ENCODE data around the gene ADAMTSL1. TPM values are rescaled to one million over a fixed set of nuclear protein-coding genes. Genes with fewer than 3 reads are reported as not detected.

Gene ADAMTSL1
- total and polyA plus RNA-seq, 2 of the 13 experiments (the other 11 are each of a cell fraction or from before 2014, with no cell fraction given): not detected

DNA sequence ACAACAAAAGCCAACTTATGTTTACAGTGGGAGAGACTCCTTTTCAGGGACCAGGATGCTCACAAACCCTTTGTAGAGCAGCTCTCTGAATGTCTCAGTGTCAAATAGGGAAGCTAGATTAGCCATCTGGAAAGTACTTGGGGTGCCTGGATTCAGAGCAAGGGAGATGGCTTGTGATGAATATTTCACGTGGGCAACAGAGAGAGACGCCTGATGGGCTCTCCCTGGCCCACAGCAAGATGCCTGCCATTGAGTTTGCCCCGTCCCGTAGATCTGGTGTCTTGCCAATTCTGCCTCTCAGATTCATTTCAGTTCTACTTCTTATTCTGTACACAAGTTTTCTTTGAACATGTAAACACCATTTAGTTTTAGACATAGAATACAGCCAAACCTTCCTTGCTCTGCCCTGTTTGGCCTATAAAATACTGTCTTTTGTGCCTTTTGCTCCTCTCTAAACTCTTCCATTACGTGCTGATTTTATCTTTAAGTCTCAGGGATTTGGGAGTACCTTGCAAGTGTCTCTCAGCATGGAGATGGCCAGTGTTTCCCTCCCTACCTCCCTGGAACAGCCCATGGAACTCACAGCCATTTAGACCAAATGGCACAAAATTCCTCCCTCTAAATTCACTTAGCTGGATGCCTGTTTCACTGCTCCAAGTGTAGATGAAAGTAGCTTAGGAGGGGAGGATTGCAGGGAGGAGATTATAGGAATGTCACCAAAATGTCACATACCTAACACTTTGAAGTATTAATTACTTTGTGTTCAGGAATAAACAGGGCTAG, 324.7 kb downstream of the ADAMTSL1 start:
- Histone ChIP-seq H3K4me2 (ENCODE audit: low read depth, low read length) (no peak overlapping the region), H4K20me1 (ENCODE audit: insufficient read depth, low read length) (no peaks in the 10 kb centered on the region), H3K4me1 (ENCODE audit: insufficient read depth, low read length) (no peaks in the 10 kb centered on the region), H3K9me3 (ENCODE audit: low read length) (no peaks in the 10 kb centered on the region), H3K27me3 (ENCODE audit: control insufficient read depth in 1 of 2, insufficient read depth in 2 of 2, low read length in 2 of 2) (no peaks in the 10 kb centered on the region; a peak in 1 of 5 replicates), H2AFZ (ENCODE audit: low read length) (no peak overlapping the region), H3K79me2 (ENCODE audit: insufficient read depth, low read length) (no peaks in the 10 kb centered on the region), H3K27ac (ENCODE audit: extremely low read length, insufficient read depth, low read length) (no peak overlapping the region), H3K4me3 (replicated peaks in 1 of 3; ENCODE audit: insufficient read depth in 1 of 3, low read depth in 2 of 3, low read length in 3 of 3) (no peak overlapping the region), H3K9ac (ENCODE audit: insufficient read depth, low read depth, low read length) (no peak overlapping the region), H3K36me3 (replicated peaks in 1 of 2; ENCODE audit: control insufficient read depth in 1 of 2, insufficient read depth in 2 of 2, low read length in 2 of 2) (no peaks in the 10 kb centered on the region)
- CTCF ChIA-PET (ENCODE audit: low intra/inter-chr PET ratio, low total read pairs): no interaction called here
- WGBS (ENCODE audit: low lambda C conversion rate): 4% methylated on average over 5 of the region's 5 CpGs
- POLR2A ChIA-PET: no interaction called here
- FAIRE-seq (no peak), DNase-seq (ENCODE audit: low spot score) (no peak), ATAC-seq (no peak)
- in situ Hi-C loops (cut with HindIII; ENCODE audit: extremely low pct_ligation_motif_present, low pct_unique_long_range_greater_than_20kb) (no loop called here), intact Hi-C loops (cut with micrococcal nuclease; ENCODE audit: unreplicated experiment) (loop anchor here (10.0 kb wide), 1 partner anchor 226 kb away; no protein-coding TSS in a partner anchor)
- no TSS peak for BruUV-seq (replicated peaks)
- TF ChIP-seq KDM3A (CRISPR knock-in tag; IDR thresholded peaks at IDR 0.05; ENCODE audit: low read depth): no peak
- no peak for TF ChIP-seq MIER2 (CRISPR knock-in tag; IDR thresholded peaks at IDR 0.05)
- no peak for TF ChIP-seq ZNF251 (CRISPR knock-in tag; IDR thresholded peaks at IDR 0.05)
- TF ChIP-seq, protein P1, sequence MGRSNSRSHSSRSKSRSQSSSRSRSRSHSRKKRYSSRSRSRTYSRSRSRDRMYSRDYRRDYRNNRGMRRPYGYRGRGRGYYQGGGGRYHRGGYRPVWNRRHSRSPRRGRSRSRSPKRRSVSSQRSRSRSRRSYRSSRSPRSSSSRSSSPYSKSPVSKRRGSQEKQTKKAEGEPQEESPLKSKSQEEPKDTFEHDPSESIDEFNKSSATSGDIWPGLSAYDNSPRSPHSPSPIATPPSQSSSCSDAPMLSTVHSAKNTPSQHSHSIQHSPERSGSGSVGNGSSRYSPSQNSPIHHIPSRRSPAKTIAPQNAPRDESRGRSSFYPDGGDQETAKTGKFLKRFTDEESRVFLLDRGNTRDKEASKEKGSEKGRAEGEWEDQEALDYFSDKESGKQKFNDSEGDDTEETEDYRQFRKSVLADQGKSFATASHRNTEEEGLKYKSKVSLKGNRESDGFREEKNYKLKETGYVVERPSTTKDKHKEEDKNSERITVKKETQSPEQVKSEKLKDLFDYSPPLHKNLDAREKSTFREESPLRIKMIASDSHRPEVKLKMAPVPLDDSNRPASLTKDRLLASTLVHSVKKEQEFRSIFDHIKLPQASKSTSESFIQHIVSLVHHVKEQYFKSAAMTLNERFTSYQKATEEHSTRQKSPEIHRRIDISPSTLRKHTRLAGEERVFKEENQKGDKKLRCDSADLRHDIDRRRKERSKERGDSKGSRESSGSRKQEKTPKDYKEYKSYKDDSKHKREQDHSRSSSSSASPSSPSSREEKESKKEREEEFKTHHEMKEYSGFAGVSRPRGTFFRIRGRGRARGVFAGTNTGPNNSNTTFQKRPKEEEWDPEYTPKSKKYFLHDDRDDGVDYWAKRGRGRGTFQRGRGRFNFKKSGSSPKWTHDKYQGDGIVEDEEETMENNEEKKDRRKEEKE (IDR thresholded peaks at IDR 0.05): no peak
- TF ChIP-seq NCOA5 (CRISPR knock-in tag; IDR thresholded peaks at IDR 0.05): no peak
- TF ChIP-seq, protein P2, sequence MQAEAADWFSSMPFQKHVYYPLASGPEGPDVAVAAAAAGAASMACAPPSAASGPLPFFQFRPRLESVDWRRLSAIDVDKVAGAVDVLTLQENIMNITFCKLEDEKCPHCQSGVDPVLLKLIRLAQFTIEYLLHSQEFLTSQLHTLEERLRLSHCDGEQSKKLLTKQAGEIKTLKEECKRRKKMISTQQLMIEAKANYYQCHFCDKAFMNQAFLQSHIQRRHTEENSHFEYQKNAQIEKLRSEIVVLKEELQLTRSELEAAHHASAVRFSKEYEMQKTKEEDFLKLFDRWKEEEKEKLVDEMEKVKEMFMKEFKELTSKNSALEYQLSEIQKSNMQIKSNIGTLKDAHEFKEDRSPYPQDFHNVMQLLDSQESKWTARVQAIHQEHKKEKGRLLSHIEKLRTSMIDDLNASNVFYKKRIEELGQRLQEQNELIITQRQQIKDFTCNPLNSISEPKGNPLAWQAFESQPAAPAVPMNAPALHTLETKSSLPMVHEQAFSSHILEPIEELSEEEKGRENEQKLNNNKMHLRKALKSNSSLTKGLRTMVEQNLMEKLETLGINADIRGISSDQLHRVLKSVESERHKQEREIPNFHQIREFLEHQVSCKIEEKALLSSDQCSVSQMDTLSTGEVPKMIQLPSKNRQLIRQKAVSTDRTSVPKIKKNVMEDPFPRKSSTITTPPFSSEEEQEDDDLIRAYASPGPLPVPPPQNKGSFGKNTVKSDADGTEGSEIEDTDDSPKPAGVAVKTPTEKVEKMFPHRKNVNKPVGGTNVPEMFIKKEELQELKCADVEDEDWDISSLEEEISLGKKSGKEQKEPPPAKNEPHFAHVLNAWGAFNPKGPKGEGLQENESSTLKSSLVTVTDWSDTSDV (CRISPR knock-in tag; IDR thresholded peaks at IDR 0.05): no peak
- TF ChIP-seq, protein P3, sequence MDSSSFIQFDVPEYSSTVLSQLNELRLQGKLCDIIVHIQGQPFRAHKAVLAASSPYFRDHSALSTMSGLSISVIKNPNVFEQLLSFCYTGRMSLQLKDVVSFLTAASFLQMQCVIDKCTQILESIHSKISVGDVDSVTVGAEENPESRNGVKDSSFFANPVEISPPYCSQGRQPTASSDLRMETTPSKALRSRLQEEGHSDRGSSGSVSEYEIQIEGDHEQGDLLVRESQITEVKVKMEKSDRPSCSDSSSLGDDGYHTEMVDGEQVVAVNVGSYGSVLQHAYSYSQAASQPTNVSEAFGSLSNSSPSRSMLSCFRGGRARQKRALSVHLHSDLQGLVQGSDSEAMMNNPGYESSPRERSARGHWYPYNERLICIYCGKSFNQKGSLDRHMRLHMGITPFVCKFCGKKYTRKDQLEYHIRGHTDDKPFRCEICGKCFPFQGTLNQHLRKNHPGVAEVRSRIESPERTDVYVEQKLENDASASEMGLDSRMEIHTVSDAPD (CRISPR knock-in tag; IDR thresholded peaks at IDR 0.05): no peak
- TF ChIP-seq KLF13 (CRISPR knock-in tag; IDR thresholded peaks at IDR 0.05): no peak
- TF ChIP-seq NPAS2 (CRISPR knock-in tag; IDR thresholded peaks at IDR 0.05; ENCODE audit: borderline replicate concordance): no peak
- no peak for TF ChIP-seq MAX (IDR thresholded peaks at IDR 0.05)
- TF ChIP-seq ZNF44 (CRISPR knock-in tag; IDR thresholded peaks at IDR 0.05): no peak
- no peak for TF ChIP-seq HMG20B (CRISPR knock-in tag; conservative IDR thresholded peaks at IDR 0.05)
- TF ChIP-seq ZNF138 (CRISPR knock-in tag; IDR thresholded peaks at IDR 0.05; ENCODE audit: low read depth): no peak

All from HepG2 (cell line).